OCI-LY7 (cell line): ENCODE measurements around the gene THRB.

ENCODE experiments used
- EZH2phosphoT487 ChIP-seq: fragments of 200-600 bp; sonication (generic); IDR thresholded peaks from 2 replicates; pipeline ENCODE4 v1.6.1; 2018; ENCODE audit warnings: low read depth, borderline replicate concordance, mild to moderate bottlenecking, mixed run types, antibody characterized with exemption, low read length, moderate library complexity, mixed read lengths
- TF ChIP-seq, protein P1 (sequence below): fragments of 200-600 bp; sonication (generic); conservative IDR thresholded peaks from 2 replicates; pipeline ENCODE4 v1.5.1; 2014; ENCODE audit warnings: mild to moderate bottlenecking, antibody characterized with exemption, low read length, moderate library complexity, mixed read lengths

DNA sequence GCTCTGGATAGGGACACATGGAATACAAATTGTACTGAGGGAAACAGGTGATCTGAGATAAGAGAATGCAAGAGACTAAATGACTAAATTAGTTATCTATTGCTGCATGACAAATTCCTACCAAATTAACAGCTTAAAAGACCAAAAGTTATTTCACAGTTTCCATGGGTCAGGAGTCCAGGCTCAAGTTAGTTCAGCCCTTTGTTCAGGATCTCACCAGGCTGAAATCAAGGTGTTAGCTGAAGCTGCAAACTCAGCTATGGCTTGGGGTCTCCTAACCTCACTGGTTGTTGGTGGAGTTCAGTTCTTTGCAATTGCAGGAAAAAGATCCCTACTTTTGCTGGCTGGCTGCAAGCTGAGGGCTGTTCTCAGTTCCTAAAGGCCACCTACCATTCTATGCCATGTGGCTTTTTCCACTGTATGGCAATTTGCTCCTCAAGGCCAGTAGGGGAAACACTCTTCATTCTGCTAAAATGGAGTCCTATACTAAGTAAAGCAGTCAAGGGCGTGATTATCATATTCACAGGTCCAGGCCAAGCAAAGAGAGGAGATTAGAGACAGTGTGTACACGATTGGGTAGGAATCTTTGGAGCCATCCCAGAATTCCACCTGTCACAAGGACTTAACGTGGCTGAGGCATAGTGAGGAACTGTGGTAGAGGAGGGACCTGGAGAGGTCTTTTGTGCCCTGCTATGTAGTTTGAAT lies 53.7 kb downstream of the THRB start:
- TF ChIP-seq, protein P1, sequence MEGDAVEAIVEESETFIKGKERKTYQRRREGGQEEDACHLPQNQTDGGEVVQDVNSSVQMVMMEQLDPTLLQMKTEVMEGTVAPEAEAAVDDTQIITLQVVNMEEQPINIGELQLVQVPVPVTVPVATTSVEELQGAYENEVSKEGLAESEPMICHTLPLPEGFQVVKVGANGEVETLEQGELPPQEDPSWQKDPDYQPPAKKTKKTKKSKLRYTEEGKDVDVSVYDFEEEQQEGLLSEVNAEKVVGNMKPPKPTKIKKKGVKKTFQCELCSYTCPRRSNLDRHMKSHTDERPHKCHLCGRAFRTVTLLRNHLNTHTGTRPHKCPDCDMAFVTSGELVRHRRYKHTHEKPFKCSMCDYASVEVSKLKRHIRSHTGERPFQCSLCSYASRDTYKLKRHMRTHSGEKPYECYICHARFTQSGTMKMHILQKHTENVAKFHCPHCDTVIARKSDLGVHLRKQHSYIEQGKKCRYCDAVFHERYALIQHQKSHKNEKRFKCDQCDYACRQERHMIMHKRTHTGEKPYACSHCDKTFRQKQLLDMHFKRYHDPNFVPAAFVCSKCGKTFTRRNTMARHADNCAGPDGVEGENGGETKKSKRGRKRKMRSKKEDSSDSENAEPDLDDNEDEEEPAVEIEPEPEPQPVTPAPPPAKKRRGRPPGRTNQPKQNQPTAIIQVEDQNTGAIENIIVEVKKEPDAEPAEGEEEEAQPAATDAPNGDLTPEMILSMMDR: no peak
- TF ChIP-seq EZH2phosphoT487: no peak
